Kidney glomerular epithelial cell (primary cell): Measurements from ENCODE around the gene SF3B2.
A peak's percentile ranks its signal among the peaks of the same experiment; 100 is the strongest.

Source experiments
- DNase-seq: peaks from one replicate; lab custom pipeline; 2025; lab: John Stamatoyannopoulos, UW

Gene SF3B2

DNA sequence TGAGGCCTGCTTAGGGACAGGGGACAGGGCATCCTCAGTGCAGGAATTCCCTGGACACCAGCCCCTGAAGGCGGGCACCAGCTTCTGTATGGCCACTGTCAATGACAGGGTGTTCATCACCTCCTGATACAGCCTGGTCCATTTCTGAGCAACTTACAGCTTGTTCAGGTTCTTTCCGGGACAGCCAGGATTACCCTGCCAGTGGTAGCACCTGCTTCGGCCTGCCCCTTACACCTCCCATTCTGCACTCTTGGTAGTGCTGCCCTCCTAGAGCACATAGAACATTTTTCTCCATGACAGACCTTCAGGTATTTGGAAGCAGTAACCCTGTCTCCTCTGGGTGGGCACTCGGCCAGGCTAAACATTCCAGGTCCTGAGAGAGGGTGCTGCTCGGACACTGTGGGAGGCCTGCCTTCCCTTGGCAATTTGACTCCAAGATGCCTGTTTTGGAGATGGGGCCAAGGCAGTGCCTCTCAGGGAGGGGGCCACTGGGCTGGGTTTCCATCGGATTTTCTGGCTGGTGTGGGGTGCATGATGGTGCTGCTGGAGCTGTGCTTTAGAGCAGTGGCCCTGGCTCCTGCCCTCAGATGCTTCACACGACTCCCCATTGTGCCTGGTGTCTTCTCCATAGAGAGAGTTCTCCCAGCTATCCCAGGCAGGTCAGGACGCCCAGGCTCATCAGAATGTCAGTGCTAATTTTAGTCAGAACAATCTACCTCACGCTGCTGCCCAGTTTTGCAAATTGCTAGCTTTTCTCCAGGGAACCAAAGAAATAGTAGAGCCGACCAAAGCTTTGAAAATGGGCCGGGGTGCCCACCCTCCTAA lies 4.4 kb upstream of the SF3B2 start:
- peak; percentile 86 for DNase-seq

DNA sequence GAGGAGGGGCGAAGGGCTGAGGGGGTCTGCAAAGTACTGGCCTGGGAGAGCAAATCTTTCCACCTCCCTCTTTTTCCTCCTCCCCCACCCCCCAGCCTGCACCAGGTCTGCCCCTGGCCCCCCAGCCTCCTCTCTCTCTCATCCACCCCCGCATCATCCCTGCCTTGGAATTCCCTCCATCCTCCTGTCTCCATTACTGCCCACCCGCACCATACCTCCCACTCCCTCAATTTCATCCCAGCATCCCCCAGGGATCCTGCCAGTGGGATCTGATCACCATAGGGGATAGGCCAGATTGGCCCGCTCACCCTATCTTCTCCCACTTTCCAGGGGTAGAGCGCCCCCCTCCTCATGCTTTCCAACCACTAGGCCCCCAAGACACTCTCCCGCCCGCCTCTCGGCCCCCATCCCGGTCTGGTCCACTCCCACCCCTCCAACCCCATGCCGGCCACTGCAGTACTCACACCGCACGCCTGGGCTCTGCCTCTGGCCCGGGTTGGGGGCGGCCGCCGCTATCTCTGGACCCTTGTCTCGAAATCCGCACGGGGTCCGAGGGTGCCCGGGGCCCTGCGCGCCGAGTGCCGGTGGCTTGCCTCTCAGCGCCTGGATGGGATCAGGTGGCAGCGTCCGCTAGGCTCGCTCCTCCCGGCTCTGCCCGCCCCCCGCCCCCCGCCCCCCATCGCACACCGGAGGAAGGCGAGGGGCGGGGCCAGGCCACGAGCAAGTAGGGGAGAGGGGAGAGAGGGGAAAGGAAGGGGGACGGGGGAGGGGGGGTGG lies 3.4 kb upstream of the SF3B2 start, which contains the start of gene GAL3ST3:
TSS of gene GAL3ST3 (minus strand) at position 615 of the 777 bp plus-strand sequence. CDS start 3,746 bp downstream, outside the sequence.
- no peak for DNase-seq

DNA sequence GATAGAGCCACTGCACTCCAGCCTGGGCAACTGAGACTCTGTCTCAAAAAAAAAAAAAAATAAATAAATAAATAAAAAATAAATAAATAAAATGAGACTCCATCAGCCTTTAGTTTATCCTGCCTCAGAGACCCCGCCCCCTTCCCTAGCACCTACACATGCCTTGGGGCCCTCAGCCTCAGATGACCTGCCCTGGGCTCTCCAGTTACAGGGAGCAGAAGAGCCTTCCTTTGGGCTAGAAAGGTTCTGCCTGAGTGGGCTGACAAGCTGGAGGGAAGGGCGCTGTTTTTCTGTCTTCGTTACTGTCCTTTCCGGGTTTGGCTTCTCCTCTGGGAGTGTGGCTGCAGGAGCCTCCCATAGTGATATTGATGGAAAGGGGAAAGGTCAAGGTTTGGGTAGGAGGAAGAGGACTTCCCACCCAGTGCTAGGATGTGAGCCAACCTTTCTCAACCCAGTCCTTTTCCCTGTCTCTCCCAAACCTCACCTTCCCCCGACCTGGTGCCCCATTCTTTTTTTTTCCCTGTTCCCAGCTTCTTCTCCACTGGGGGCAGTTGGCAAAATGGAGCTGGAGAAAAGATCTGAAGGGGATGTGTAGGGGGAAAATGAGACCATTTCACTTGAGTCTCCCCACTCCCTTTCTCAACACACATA lies 1.5 kb upstream of the SF3B2 start:
- no peak for DNase-seq

DNA sequence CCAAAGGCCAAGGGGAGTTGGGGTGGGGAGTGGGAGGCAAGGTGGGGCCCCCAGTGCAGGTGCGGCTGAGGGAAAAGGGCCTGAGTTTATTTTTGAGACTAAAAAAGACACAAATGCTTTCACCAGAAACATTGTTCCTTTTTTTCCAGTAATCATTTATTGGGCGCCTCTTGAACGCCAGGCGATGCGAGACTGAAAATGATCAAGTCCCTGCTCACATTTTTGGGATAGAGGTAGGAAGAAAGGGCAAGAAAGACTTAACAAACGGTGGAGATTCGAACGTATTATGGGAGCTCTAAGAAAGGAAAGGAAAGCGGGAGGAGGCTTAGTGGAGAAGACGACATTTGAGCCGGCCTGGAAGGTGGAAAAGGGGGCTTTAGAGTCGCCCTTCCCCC lies 796 bp upstream of the SF3B2 start:
- no peak for DNase-seq

DNA sequence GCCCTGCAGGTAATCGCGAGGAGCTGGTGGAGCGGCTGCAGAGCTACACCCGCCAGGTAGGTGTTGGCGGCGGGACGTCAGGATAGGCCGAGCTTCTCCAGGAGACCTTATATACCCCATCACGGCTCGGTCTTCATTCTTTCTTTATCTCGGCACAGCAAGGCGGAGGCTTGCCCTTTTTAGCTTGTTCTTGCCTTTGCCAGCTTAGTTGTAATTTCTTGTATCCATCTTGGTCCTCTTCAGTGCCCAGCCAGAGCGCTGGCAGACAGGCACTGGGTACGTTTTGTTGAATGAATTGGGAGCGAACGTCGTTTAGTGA lies 459 bp downstream of the SF3B2 start:
- DNase-seq, result no peak

DNA sequence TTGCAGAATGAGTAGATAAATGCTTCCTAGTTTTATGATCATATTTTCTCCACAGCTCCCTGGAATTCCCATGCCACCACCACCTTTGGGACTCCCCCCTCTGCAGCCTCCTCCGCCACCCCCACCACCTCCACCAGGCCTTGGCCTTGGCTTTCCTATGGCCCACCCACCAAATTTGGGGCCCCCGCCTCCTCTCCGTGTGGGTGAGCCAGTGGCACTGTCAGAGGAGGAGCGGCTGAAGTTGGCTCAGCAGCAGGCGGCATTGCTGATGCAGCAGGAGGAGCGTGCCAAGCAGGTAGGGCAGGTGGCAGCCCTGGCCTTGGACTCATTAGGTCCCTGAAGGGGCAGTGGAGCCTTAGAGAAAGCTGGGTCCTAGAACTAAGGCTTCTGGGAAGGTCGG lies 2.9 kb downstream of the SF3B2 start:
- no peak for DNase-seq

DNA sequence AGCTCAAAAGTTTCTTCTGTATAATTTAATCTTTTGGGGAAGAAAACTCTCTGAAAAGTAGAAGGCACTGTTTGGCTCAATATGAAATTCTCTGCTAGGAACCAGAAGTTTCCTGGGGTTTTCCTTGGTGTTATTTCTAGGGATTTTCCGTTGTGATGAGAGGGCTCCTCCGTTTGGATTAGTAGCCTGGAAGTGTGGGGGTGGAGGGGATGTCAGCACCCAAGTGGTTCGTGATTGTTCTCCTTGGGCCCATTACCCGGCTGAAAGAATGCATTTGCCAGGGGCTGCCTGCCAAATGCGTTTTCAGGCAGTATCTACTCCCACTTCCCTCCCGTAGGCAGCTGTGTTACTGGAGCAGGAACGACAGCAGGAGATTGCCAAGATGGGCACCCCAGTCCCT lies 4.3 kb downstream of the SF3B2 start:
- DNase-seq, result no peak

DNA sequence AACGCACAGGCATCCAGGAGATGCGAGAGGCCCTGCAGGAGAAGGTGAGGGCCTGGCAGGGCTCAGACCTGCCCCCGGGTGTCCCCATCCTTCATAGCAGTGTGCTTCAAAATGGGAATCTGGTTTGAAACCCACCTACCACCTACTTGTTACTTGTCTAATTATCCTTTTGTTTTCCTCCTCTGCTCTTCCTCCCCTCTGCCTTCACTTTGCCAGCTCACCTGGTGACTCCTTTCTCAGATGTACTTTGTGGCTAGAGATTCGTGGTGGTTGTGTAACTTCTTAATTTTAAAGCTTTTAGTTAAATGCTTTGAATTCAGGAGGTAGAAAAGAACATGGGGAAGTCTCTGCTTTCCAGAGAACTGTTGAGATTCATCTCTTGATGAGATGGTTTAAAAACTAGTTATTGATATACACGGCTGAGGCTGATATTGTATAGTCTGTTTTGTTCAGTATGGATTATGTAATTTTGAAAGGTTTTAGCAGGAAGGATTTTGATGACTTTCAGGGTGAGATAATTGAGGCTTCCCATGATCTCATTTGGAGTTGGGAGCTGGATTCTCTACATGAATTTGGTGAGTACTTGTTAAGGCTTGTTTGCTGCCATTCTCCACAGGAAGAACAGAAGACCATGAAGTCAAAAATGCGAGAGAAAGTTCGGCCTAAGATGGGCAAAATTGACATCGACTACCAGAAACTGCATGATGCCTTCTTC lies 8.0 kb downstream of the SF3B2 start:
- no peak for DNase-seq

DNA sequence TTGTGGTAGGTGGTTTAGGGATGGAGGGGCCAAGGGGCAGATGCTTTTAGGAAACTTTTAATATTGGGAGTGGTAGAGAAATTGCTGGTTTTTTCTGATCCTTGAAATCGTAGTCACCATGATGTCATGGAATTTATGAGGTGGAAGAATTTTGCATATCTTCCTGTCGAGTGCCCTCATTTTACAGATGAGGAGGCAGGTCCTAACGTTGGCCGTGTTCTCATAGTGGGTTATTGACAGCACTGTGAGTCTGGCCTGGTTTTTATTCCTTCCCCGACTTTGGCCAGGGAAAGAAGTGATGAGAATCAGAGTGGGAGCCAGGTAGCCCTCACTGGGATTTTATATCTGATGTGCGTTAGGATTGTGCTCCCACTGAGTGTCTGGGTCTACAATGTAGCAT lies 9.1 kb downstream of the SF3B2 start:
- DNase-seq, result no peak

DNA sequence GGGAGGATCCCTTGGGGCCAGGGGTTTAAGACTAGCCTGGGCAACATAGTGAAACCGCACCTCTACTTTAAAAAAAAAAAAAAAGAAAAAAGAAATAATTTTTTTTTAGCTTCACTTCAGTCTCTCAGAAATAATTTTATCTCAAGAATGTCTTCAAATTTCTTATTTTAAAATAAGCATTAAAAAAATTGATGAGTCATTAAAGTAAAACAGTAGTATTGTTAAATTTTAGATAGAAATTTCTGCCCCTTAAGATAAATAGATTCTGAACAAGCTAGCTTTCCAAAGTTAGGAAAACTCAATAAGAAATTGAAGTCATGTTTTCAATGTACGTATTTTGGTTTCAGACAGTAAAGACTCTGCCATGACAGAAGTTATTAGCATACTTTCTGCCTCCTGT lies 10.2 kb downstream of the SF3B2 start:
- no peak for DNase-seq

DNA sequence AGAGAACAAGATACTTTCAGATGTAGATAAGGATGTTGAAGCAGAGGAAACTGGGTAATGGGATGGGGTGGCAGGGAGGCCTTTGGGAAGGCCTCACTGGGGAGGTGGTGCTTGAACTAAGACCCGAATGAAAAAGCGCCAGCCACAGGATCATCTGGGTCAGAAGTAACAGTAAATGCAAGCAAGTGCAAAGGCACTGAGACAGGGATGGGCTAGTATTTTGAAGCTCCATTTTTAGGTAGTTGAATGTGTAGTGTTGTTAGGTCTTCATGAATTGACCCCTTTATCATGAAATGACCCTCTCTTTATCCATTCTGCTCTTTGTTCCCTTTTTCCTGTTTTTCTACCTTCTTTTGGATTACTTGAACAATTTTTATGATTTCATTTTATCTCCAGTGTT lies 11.7 kb downstream of the SF3B2 start:
- DNase-seq, result no peak

DNA sequence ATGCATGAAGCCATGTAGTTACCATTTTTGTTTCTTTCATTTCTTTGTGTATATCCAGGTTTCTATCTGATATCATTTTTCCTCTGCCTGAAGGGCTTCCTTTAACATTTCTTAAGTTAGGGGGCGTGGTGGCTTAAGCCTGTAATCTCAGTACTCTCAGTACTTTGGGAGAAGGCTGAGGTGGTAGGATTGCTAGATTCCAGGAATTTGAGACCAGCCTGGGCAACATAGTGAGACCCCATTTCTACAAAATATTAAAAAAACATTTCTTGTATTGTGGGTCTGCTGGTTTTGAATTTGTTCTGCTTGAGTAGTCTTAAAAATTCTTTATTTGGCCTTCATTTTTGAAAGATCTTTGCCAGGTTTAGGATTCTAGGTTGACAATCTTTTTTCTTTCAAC lies 12.4 kb downstream of the SF3B2 start:
- DNase-seq, result no peak

DNA sequence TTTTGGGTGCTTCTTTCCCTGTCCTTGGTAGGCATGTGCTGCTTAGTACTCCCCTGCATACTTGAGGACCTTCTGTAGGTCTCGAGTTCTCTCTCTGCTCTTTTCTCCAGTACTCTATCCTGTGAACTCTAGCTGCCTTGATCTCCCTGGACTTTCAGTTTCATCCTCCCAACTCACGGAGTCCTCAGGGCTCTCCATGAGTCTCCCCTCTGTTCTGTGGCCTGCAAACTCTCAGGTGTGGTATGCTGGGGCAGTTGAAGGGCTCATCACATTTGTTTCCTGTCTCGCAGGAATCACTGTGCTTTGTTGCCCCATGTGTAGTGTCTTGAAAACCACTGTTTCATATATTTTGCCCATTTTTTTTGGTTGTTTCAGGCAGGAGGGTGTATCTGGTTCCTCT lies 14.6 kb downstream of the SF3B2 start:
- no peak for DNase-seq

DNA sequence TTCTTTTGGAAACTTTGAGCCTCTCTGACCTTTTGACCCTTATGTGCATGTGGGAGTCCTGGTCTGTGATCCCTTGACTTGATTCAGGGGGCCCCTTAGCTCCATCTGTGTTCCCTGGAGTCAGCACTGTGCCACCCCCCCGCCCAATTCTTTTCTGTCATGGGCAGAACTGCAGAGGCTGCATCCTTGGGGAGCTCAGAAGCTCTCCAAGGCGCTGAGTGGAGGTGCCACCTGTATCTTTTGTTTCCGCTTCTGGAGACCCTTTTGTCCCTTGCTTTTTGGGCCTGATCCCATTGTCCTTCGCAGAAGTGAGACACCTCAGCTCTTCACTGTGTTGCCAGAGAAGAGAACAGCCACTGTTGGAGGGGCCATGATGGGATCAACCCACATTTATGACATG lies 15.5 kb downstream of the SF3B2 start:
- no peak for DNase-seq

DNA sequence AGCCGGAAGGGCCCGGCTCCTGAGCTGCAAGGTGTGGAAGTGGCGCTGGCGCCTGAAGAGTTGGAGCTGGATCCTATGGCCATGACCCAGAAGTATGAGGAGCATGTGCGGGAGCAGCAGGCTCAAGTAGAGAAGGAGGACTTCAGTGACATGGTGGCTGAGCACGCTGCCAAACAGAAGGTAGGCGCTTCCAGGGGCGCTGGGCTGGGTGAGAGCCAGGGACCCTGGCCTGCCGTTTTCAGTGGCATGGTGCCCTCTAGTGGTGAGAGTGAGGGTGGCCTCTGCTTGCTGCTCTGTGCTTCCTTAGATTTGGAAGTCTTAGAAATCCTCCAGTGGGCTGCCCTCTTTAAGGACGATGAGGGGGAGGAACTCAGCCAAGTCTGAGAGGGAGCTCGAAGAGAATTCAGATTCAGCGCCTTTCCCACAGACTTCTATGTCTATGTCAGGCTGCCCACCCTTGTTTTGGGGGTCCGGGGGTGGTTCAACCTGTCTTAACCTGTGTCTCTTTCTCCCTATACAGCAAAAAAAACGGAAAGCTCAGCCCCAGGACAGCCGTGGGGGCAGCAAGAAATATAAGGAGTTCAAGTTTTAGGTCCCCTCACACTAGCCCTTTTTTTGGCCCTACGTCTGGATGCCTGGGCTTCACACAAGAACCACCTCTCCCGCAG lies 16.1 kb downstream of the SF3B2 start:
- DNase-seq, result peak; percentile 28

DNA sequence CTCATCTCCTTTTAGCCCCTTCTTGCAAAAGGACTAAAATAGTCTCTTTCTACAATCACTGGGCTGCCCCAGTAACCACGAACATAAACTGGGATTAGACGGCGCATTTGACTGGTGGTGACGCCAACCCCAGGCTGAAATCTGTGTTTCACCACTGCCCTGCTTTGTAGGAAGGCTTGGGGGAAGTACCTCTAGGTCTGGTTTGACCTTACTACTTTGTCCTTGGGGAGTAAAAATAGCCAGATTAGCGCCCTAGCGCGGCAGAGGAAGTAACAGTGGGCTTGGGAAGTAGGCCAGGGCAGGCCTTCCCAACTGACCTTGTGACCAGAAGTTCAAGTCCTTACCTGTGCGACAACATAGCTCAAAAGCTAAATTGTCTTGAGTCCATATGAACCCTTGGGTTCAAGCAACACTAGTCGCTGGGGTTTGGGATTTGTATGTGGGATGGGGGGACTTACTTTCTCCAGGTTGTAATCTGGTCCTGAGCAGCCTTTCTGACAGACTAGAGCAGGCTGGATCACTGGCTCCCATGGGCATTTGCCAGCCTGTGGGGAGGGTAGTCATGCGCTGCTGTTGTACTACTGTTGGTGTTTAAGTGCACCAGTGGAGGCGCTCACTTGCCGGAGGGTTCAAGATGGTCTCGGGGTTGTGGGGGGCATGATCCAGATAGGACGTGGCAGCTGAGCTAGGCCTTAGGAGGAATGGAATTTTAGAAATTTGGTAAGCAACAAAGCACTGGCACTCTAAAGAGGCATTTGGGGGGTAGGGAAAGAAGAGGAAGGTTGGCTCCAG lies 17.0 kb downstream of the SF3B2 start:
- DNase-seq, result peak; percentile 38

DNA sequence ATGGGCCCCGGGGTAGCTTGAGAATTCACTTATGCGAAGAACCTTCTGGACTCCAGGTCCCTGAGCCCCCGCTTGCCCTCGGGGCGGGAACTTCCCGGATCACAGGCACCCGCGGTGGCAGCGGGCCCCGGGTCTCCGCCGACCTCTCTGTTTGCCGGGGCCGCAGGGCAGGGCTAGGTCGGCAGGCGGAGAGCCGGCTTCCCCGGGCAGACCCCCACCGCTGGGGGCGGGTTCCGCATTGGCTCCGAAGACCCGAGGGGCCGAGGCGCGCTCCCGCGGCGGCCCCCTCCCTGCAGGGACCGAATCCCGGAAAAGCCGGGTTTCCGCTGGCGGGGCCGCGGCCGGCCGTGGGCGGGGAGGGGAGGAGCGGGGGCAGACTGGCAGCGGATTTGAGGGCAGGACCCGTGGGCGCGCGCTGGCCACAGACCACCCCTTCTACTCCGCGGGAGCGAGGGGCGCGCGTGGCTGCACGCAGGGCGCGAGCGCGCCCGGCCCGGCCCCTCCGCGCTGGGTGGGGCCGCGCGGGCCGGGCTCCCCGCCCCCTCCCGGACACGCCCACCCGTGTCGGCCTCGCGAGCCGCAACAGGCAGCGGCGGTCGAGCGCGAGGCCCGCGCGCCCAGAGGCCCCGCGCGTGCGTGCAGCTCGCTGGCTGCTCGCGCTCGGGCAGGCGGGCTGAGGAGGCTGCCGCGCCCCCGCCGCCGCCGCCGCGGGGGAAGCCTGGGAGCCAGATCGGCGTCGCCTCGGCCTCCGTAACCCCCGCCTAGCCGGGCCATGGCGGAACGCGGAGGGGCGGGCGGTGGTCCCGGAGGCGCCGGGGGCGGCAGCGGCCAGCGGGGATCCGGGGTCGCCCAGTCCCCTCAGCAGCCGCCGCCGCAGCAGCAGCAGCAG lies 17.8 kb downstream of the SF3B2 start, which contains the start of gene PACS1:
TSS of gene PACS1 (plus strand) at position 558 of the 889 bp plus-strand sequence. CDS start at position 773, 215 bp downstream.
- DNase-seq, result peak; percentile 72

DNA sequence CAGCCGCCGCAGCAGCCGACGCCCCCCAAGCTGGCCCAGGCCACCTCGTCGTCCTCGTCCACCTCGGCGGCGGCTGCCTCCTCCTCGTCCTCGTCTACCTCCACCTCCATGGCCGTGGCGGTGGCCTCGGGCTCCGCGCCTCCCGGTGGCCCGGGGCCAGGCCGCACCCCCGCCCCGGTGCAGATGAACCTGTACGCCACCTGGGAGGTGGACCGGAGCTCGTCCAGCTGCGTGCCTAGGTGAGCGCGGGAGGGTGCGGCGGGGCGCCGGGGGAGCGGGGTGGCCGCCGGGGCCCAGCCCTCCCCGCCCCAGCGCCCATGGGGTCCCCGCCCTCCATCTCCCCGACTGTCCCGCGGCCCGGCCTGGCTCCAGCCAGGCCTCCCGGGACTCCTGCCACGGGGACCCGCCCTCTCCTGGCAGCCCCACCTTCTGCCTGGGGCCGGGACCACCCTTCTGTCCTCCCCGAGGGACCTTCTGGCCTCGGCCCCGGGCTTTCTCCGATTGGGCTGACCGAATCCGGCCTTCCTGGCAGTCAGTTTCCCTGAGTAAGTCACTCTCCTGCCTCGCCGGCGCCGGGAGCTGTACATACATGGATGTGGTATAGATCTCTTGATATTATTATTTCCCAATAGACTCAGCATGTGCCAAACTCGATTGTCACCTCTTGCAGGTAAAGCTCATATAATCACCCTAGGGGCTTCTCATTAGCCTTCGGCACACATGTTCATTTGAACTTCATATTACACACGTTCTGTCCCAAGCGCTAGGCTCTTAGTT lies 18.6 kb downstream of the SF3B2 start:
- no peak for DNase-seq

DNA sequence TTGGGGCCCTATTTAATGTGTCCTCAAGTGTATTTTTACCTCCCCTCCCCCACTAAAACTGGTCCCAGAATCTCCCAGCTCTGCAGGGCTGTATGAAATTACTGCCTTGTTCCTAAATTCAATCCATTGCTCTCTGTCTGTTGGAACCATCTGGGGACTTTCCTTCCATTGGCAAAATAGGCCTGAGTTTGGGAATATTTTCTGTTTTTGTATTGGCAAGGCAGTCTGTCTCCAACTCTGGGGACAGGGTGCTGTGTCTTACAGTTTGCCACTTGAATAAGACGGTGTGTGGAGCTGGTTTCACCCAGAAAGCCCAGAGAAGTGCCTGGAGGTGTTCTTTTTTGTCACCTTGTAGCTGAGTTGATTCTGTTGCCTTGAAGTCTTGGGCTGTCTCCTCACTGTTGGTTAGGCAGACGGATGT lies 19.2 kb downstream of the SF3B2 start:
- DNase-seq, result no peak
